ENCODE measurements around the gene ROPN1.

DNA sequence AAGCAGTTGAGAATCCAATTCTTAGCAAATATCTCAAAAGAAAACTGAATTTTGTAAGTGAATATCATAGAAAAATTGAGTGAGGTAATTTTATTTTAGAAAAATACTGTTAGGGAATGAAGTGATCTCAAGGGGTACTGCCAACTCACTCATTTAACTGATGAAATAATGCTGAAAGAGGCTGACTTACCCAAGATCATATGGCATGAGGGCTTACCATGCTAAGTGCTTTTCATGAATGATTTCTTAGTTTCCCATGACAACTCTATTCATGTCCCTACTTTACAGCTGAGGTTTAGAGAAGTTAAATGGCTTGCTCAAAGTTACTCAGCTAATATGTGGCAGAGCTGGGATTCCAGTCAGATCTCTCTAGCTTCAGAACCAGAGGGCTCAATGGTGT is 61.5 kb downstream of the ROPN1 start:
- TF ChIP-seq POLR2A (IDR thresholded peaks at IDR 0.05): no peak
- no peak for TF ChIP-seq POLR2AphosphoS5 (IDR thresholded peaks at IDR 0.05)
- TF ChIP-seq, protein P1, sequence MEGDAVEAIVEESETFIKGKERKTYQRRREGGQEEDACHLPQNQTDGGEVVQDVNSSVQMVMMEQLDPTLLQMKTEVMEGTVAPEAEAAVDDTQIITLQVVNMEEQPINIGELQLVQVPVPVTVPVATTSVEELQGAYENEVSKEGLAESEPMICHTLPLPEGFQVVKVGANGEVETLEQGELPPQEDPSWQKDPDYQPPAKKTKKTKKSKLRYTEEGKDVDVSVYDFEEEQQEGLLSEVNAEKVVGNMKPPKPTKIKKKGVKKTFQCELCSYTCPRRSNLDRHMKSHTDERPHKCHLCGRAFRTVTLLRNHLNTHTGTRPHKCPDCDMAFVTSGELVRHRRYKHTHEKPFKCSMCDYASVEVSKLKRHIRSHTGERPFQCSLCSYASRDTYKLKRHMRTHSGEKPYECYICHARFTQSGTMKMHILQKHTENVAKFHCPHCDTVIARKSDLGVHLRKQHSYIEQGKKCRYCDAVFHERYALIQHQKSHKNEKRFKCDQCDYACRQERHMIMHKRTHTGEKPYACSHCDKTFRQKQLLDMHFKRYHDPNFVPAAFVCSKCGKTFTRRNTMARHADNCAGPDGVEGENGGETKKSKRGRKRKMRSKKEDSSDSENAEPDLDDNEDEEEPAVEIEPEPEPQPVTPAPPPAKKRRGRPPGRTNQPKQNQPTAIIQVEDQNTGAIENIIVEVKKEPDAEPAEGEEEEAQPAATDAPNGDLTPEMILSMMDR (IDR thresholded peaks at IDR 0.05): no peak

Data from breast epithelium (tissue), 3 donors.